Measurements from ENCODE around the gene CTPS1. TPM values are rescaled to one million over a fixed set of nuclear protein-coding genes. Genes with fewer than 3 reads are reported as not detected.
A peak's percentile ranks its signal among the peaks of the same experiment; 100 is the strongest.

The CTPS1 gene
- total RNA-seq, 1 experiment from 2014 or later = 166 TPM

- intact Hi-C loops (cut with micrococcal nuclease; ENCODE audit: unreplicated experiment) = no loop called here
- peaks cover 31% of the 10 kb centered on the region for H3K4me1 ChIP-seq (ENCODE audit: control insufficient read depth, insufficient read depth, low read length)
- H3K27me3 ChIP-seq (ENCODE audit: control insufficient read depth, insufficient read depth, low read length) = no peaks in the 10 kb centered on the region
- peak within 1 kb of the TSS; percentile 65 for H3K27ac ChIP-seq (ENCODE audit: low read length)
- in situ Hi-C loops (cut with HindIII; ENCODE audit: low pct_unique_long_range_greater_than_20kb, low sequenced_read_pairs) = no loop called here
- DNase-seq (ENCODE audit: low read depth, low spot score) (no peak), ATAC-seq (peak; percentile 35)
- POLR2A ChIA-PET = interaction anchor here (0.7 kb wide), 1 partner anchor 55 kb away, joined by 3 read pairs; no protein-coding TSS in a partner anchor
- no peak within 1 kb of the TSS for H3K4me3 ChIP-seq (ENCODE audit: low read depth in 2 of 2, low read length in 2 of 2)
- CTCF ChIA-PET = interaction anchor here (0.6 kb wide), 1 partner anchor 226 kb away, joined by 9 read pairs; no protein-coding TSS in a partner anchor
- H3K9me3 ChIP-seq (ENCODE audit: control insufficient read depth, insufficient read depth, low read depth, low read length) = no peaks in the 10 kb centered on the region
- no peaks in the 10 kb centered on the region for H3K36me3 ChIP-seq (ENCODE audit: control insufficient read depth, insufficient read depth, low read length)
- TF ChIP-seq TCF7L2 (IDR thresholded peaks at IDR 0.05; ENCODE audit: low read depth, low read length) = no peak
- TF ChIP-seq, protein P1, sequence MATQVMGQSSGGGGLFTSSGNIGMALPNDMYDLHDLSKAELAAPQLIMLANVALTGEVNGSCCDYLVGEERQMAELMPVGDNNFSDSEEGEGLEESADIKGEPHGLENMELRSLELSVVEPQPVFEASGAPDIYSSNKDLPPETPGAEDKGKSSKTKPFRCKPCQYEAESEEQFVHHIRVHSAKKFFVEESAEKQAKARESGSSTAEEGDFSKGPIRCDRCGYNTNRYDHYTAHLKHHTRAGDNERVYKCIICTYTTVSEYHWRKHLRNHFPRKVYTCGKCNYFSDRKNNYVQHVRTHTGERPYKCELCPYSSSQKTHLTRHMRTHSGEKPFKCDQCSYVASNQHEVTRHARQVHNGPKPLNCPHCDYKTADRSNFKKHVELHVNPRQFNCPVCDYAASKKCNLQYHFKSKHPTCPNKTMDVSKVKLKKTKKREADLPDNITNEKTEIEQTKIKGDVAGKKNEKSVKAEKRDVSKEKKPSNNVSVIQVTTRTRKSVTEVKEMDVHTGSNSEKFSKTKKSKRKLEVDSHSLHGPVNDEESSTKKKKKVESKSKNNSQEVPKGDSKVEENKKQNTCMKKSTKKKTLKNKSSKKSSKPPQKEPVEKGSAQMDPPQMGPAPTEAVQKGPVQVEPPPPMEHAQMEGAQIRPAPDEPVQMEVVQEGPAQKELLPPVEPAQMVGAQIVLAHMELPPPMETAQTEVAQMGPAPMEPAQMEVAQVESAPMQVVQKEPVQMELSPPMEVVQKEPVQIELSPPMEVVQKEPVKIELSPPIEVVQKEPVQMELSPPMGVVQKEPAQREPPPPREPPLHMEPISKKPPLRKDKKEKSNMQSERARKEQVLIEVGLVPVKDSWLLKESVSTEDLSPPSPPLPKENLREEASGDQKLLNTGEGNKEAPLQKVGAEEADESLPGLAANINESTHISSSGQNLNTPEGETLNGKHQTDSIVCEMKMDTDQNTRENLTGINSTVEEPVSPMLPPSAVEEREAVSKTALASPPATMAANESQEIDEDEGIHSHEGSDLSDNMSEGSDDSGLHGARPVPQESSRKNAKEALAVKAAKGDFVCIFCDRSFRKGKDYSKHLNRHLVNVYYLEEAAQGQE (IDR thresholded peaks at IDR 0.05; ENCODE audit: insufficient read depth in 1 of 2, low read depth in 2 of 2, low read length in 1 of 2) = no peak
- no peak for TF ChIP-seq SIN3A (IDR thresholded peaks at IDR 0.05; ENCODE audit: borderline replicate concordance, insufficient read depth, low read depth, low read length)
- peak; percentile 64 for TF ChIP-seq POLR2AphosphoS5 (IDR thresholded peaks at IDR 0.05; ENCODE audit: low read depth, low read length)
- BruUV-seq (replicated peaks) = no TSS peak
Measured at GRCh38 chr1:41021526-41022308, 42.2 kb downstream of the CTPS1 start, which contains the start of gene SLFNL1. Gene SLFNL1, minus strand, starts transcription at chr1:41021725. Its CDS starts 1,065 bp downstream, at chr1:41020660.

DNA sequence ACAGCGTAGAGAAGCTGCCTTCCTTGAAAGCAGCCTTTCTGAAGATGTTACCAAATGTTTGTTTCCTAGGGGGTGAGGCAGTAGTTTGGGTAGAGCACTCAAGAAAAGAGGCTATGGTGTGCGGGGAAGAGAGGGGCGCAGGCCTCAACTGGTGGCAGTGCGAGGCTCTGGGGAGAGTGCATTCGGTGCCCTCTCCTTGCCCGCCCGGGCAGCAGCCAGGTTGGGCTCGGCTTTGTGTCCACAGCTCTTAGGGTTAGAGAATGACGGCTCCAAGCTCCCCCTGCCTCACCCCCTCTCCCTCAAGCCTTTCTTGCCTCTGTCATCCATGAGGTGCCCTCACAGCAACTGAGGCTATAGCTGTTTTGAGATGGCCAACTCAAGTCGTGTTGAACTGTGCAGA, 42.9 kb downstream of the CTPS1 start:
- H3K27ac ChIP-seq (ENCODE audit: low read length) = no peak overlapping the region

More for the DNA sequence above, 42.9 kb downstream of the CTPS1 start:
- intact Hi-C loops (cut with micrococcal nuclease; ENCODE audit: unreplicated experiment) (no loop called here), in situ Hi-C loops (cut with HindIII; ENCODE audit: low pct_unique_long_range_greater_than_20kb, low sequenced_read_pairs) (no loop called here)
- DNase-seq (ENCODE audit: low read depth, low spot score) (no peak), ATAC-seq (no peak)
- no TSS peak for BruUV-seq (replicated peaks)
- no peaks in the 10 kb centered on the region for H3K36me3 ChIP-seq (ENCODE audit: control insufficient read depth, insufficient read depth, low read length)
- TF ChIP-seq, protein P1 (IDR thresholded peaks at IDR 0.05; ENCODE audit: insufficient read depth in 1 of 2, low read depth in 2 of 2, low read length in 1 of 2) = no peak
- TF ChIP-seq, protein P2, sequence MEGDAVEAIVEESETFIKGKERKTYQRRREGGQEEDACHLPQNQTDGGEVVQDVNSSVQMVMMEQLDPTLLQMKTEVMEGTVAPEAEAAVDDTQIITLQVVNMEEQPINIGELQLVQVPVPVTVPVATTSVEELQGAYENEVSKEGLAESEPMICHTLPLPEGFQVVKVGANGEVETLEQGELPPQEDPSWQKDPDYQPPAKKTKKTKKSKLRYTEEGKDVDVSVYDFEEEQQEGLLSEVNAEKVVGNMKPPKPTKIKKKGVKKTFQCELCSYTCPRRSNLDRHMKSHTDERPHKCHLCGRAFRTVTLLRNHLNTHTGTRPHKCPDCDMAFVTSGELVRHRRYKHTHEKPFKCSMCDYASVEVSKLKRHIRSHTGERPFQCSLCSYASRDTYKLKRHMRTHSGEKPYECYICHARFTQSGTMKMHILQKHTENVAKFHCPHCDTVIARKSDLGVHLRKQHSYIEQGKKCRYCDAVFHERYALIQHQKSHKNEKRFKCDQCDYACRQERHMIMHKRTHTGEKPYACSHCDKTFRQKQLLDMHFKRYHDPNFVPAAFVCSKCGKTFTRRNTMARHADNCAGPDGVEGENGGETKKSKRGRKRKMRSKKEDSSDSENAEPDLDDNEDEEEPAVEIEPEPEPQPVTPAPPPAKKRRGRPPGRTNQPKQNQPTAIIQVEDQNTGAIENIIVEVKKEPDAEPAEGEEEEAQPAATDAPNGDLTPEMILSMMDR (IDR thresholded peaks at IDR 0.05) = no peak
- no peak for TF ChIP-seq TCF7L2 (IDR thresholded peaks at IDR 0.05; ENCODE audit: low read depth, low read length)
- TF ChIP-seq SIN3A (IDR thresholded peaks at IDR 0.05; ENCODE audit: borderline replicate concordance, insufficient read depth, low read depth, low read length) = no peak
- no peak; the same call in 1 of the 2 replicates for TF ChIP-seq POLR2AphosphoS5 (IDR thresholded peaks at IDR 0.05; ENCODE audit: low read depth, low read length)
- CTCF ChIA-PET = interaction anchor here (0.6 to 0.7 kb wide), 2 partner anchors 10 to 227 kb away, joined by 8 to 9 read pairs; no protein-coding TSS in a partner anchor
- POLR2A ChIA-PET = no interaction called here
- H3K4me3 ChIP-seq (ENCODE audit: low read depth in 2 of 2, low read length in 2 of 2) = no peak overlapping the region
- H3K9me3 ChIP-seq (ENCODE audit: control insufficient read depth, insufficient read depth, low read depth, low read length) = no peaks in the 10 kb centered on the region
- no peaks in the 10 kb centered on the region for H3K27me3 ChIP-seq (ENCODE audit: control insufficient read depth, insufficient read depth, low read length)
- peaks cover 31% of the 10 kb centered on the region for H3K4me1 ChIP-seq (ENCODE audit: control insufficient read depth, insufficient read depth, low read length)

All from Panc1 (cell line).